BE2C (cell line): ENCODE measurements around the gene FBXO33. TPM values are rescaled to one million over a fixed set of nuclear protein-coding genes. Genes with fewer than 3 reads are reported as not detected.
A peak's percentile ranks its signal among the peaks of the same experiment; 100 is the strongest.

Source experiments
- DNase-seq: peaks from one replicate; pipeline ENCODE4 v3.0.0-alpha.2; 2020
- H3K27me3 ChIP-seq: fragments of 250-450 bp; sonication (Bioruptor Pico); 2 replicates; pipeline ENCODE4 v1.5.1; 2020; ENCODE audit warnings: mild to moderate bottlenecking
- H3K36me3 ChIP-seq: fragments of 250-450 bp; sonication (Bioruptor Pico); 2 replicates; pipeline ENCODE4 v1.5.1; 2020; ENCODE audit warnings: mild to moderate bottlenecking
- H3K4me1 ChIP-seq: fragments of 250-450 bp; sonication (Bioruptor Pico); 2 replicates; pipeline ENCODE4 v1.5.1; 2020
- H3K4me3 ChIP-seq: 2 replicates; pipeline ENCODE4 v1.5.1; 2011; ENCODE audit warnings: low read depth, low read length
- H3K9me3 ChIP-seq: fragments of 250-450 bp; sonication (Bioruptor Pico); 2 replicates; pipeline ENCODE4 v1.5.1; 2020
- CTCF ChIP-seq: IDR thresholded peaks from 2 replicates; pipeline ENCODE4 v1.5.1; 2012; ENCODE audit warnings: mild to moderate bottlenecking, low read depth, low read length
- polyA plus RNA-seq: library from polyadenylated mRNA; unstranded; fragments of >200 nt; gene quantifications from one replicate; pipeline ENCODE4 v1.2.1, GENCODE V29; 2012; ENCODE audit warnings: low read depth, missing spikeins; ENCODE audit not compliant: insufficient read length, insufficient read depth

Gene FBXO33
- polyA plus RNA-seq, result 13.0 TPM

- Histone ChIP-seq H3K36me3 (no peaks in the 10 kb centered on the region), H3K4me1 (no peaks in the 10 kb centered on the region), H3K4me3 (peak within 1 kb of the TSS; percentile 85), H3K9me3 (no peaks in the 10 kb centered on the region; the same call in 1 of the 2 replicates), H3K27me3 (no peaks in the 10 kb centered on the region)
- TF ChIP-seq CTCF, result no peak
- peak; percentile 97 for DNase-seq
Observed at GRCh38 chr14:39432179-39432618, at the start of gene FBXO33. Gene FBXO33 (minus strand): TSS chr14:39432433. CDS start chr14:39432162, 271 bp downstream.

- H3K4me1 ChIP-seq, result no peaks in the 10 kb centered on the region
- H3K27me3 ChIP-seq, result no peaks in the 10 kb centered on the region
- DNase-seq, result no peak
Observed at GRCh38 chr14:39474416-39474911, 42.2 kb upstream of the FBXO33 start.

GRCh38 chr14:39472078-39472477 is 39.8 kb upstream of the FBXO33 start:
- no peak for TF ChIP-seq CTCF
- Histone ChIP-seq H3K27me3 (no peaks in the 10 kb centered on the region), H3K4me1 (no peaks in the 10 kb centered on the region), H3K4me3 (no peak overlapping the region), H3K36me3 (no peaks in the 10 kb centered on the region), H3K9me3 (no peaks in the 10 kb centered on the region; the same call in 1 of the 2 replicates)
- DNase-seq, result no peak

More at GRCh38 chr14:39474416-39474911, 42.2 kb upstream of the FBXO33 start:
- H3K9me3 ChIP-seq, result no peaks in the 10 kb centered on the region
- TF ChIP-seq CTCF, result no peak
- no peaks in the 10 kb centered on the region for H3K36me3 ChIP-seq
- H3K4me3 ChIP-seq, result no peak overlapping the region

GRCh38 chr14:39469094-39469710 is 37.0 kb upstream of the FBXO33 start:
- peak; percentile 57 for TF ChIP-seq CTCF
- peaks cover 3% of the 10 kb centered on the region; the same call in 1 of the 2 replicates for H3K27me3 ChIP-seq
- H3K4me3 ChIP-seq, result no peak overlapping the region
- no peaks in the 10 kb centered on the region; the same call in 1 of the 2 replicates for H3K9me3 ChIP-seq
- H3K4me1 ChIP-seq, result no peaks in the 10 kb centered on the region
- no peaks in the 10 kb centered on the region for H3K36me3 ChIP-seq
- peak; percentile 55 for DNase-seq

GRCh38 chr14:39467889-39468524 is 35.8 kb upstream of the FBXO33 start:
- TF ChIP-seq CTCF, result peak; percentile 60
- no peak overlapping the region for H3K4me3 ChIP-seq
- peak; percentile 39 for DNase-seq
- H3K4me1 ChIP-seq, result no peaks in the 10 kb centered on the region
- peaks cover 3% of the 10 kb centered on the region; the same call in 1 of the 2 replicates for H3K27me3 ChIP-seq
- H3K36me3 ChIP-seq, result no peaks in the 10 kb centered on the region
- H3K9me3 ChIP-seq, result no peaks in the 10 kb centered on the region; the same call in 1 of the 2 replicates
